ENCODE data around the gene PGM3.

PGM3 gene

GRCh38 chr6:83183082-83183828 is 9.8 kb downstream of the PGM3 start:
- no peak for DNase-seq (ENCODE audit: low spot score)
- Histone ChIP-seq H3K27ac (peak overlapping the region; percentile 34 to 58), H3K4me3 (no peak overlapping the region)
- TF ChIP-seq CTCF (IDR thresholded peaks at IDR 0.05), result no peak

- TF ChIP-seq CTCF (IDR thresholded peaks at IDR 0.05), result no peak
- no peak overlapping the region for H3K4me3 ChIP-seq
- no peak overlapping the region for H3K27ac ChIP-seq
- DNase-seq (ENCODE audit: low spot score), result no peak
Measured at GRCh38 chr6:83182114-83182513, 11.0 kb downstream of the PGM3 start.

- DNase-seq (ENCODE audit: low spot score), result no peak
- no peak overlapping the region for H3K4me3 ChIP-seq
- H3K27ac ChIP-seq, result no peak overlapping the region
- no peak for TF ChIP-seq CTCF (IDR thresholded peaks at IDR 0.05)
Measured at GRCh38 chr6:83180426-83180950, 12.6 kb downstream of the PGM3 start.

GRCh38 chr6:83176246-83176645 is 16.8 kb downstream of the PGM3 start:
- no peak for DNase-seq (ENCODE audit: low spot score)

GRCh38 chr6:83169511-83169910 is 23.6 kb downstream of the PGM3 start:
- H3K27ac ChIP-seq, result no peak overlapping the region
- TF ChIP-seq CTCF (IDR thresholded peaks at IDR 0.05), result no peak
- no peak overlapping the region for H3K4me3 ChIP-seq
- no peak for DNase-seq (ENCODE audit: low spot score)

More at GRCh38 chr6:83176246-83176645, 16.8 kb downstream of the PGM3 start:
- H3K27ac ChIP-seq, result no peak overlapping the region
- no peak for TF ChIP-seq CTCF (IDR thresholded peaks at IDR 0.05)
- H3K4me3 ChIP-seq, result no peak overlapping the region

- no peak for DNase-seq (ENCODE audit: low spot score)
- no peak for TF ChIP-seq CTCF (IDR thresholded peaks at IDR 0.05)
- Histone ChIP-seq H3K27ac (no peak overlapping the region), H3K4me3 (no peak overlapping the region)
Measured at GRCh38 chr6:83169106-83169505, 24.0 kb downstream of the PGM3 start.

GRCh38 chr6:83168556-83168955 is 24.5 kb downstream of the PGM3 start:
- DNase-seq (ENCODE audit: low spot score), result no peak
- no peak for TF ChIP-seq CTCF (IDR thresholded peaks at IDR 0.05)

More at GRCh38 chr6:83168556-83168955, 24.5 kb downstream of the PGM3 start:
- Histone ChIP-seq H3K4me3 (no peak overlapping the region), H3K27ac (no peak overlapping the region)
